Upper lobe of left lung (tissue), 6 donors: ENCODE data around the gene NUDT3. TPM values are rescaled to one million over a fixed set of nuclear protein-coding genes. Genes with fewer than 3 reads are reported as not detected.

Source experiments
- ATAC-seq, 2 donors: fragments of 200-7000 bp; cut with Tn5 transposase; one replicate each; pipeline ENCODE4 v1.9.1; 2022; ENCODE audit warnings: mild to moderate bottlenecking in 2 of 2, moderate library complexity in 2 of 2; ENCODE audit not compliant: low FRiP score in 2 of 2
- DNase-seq, 2 donors: peaks; one replicate each; pipeline ENCODE4 v3.0.0-alpha.2; 2019 to 2020
- H3K27ac ChIP-seq, 4 donors: fragments of 200-600 bp; sonication (generic); one replicate each; pipeline ENCODE4 v1.5.1; 2016 to 2019
- H3K27me3 ChIP-seq, 4 donors: fragments of 200-600 bp; sonication (generic); one replicate each; pipeline ENCODE4 v1.5.1; 2017 to 2019
- H3K36me3 ChIP-seq, 4 donors: fragments of 200-600 bp; sonication (generic); one replicate each; pipeline ENCODE4 v1.5.1; 2016 to 2019
- H3K4me1 ChIP-seq, 4 donors: fragments of 200-600 bp; sonication (generic); one replicate each; pipeline ENCODE4 v1.5.1; 2018 to 2019
- H3K4me3 ChIP-seq, 4 donors: fragments of 200-600 bp; sonication (generic); one replicate each; pipeline ENCODE4 v1.5.1; 2017 to 2019; ENCODE audit warnings: mild to moderate bottlenecking in 2 of 4, moderate library complexity in 1 of 4
- H3K9me3 ChIP-seq, 4 donors: fragments of 200-600 bp; sonication (generic); one replicate each; pipeline ENCODE4 v1.5.1; 2018 to 2019
- EP300 ChIP-seq, 4 donors: sonication (generic); formaldehyde crosslinking; IDR thresholded peaks; one replicate each; pipeline ENCODE4 v1.5.1; 2017; ENCODE audit warnings: antibody characterized with exemption in 4 of 4, control low read depth in 2 of 4
- POLR2A ChIP-seq, 4 donors: fragments of 450-650 bp; IDR thresholded peaks; one replicate each; pipeline ENCODE4 v1.5.1; 2016 to 2017; ENCODE audit warnings: antibody characterized with exemption in 4 of 4, mild to moderate bottlenecking in 2 of 4
- POLR2AphosphoS5 ChIP-seq, 2 donors: sonication (generic); formaldehyde crosslinking; IDR thresholded peaks; one replicate each; pipeline ENCODE4 v1.5.1; 2017; ENCODE audit warnings: antibody characterized with exemption in 2 of 2
- WGBS, 2 donors: methylation state at CpG; one replicate each; pipeline ENCODE4 v1.1.5; 2017 to 2018; 5-methylcytosine and 5-hydroxymethylcytosine counted together
- total RNA-seq, 6 donors: library from RNA; depleted of rRNA in 4 of 6; stranded (reverse); fragments of >200 nt in 4 of 6; gene quantifications; one replicate each; pipeline versions ENCODE4 v1.1.0 to v1.2.1, GENCODE V29; 2016 to 2021
- TF ChIP-seq, protein P1 (sequence below), 6 experiments: fragments of 450-650 bp in 4 of 6; fragments of 200-600 bp in 2 of 6; sonication (generic) in 2 of 6; IDR thresholded peaks; one replicate each; pipeline ENCODE4 v1.5.1; 2016 to 2019; ENCODE audit warnings: antibody characterized with exemption in 6 of 6
- donor health status: DM: no; HTN: no; CAD: no; lungs with moderate emphysema.
- donor health status: DM: no; HTN: yes; CAD: no; lungs with severe emphysema.

NUDT3 gene
- total RNA-seq, 6 donors from 2014 or later = 15.1 to 32.7 (median 26.0) TPM

DNA sequence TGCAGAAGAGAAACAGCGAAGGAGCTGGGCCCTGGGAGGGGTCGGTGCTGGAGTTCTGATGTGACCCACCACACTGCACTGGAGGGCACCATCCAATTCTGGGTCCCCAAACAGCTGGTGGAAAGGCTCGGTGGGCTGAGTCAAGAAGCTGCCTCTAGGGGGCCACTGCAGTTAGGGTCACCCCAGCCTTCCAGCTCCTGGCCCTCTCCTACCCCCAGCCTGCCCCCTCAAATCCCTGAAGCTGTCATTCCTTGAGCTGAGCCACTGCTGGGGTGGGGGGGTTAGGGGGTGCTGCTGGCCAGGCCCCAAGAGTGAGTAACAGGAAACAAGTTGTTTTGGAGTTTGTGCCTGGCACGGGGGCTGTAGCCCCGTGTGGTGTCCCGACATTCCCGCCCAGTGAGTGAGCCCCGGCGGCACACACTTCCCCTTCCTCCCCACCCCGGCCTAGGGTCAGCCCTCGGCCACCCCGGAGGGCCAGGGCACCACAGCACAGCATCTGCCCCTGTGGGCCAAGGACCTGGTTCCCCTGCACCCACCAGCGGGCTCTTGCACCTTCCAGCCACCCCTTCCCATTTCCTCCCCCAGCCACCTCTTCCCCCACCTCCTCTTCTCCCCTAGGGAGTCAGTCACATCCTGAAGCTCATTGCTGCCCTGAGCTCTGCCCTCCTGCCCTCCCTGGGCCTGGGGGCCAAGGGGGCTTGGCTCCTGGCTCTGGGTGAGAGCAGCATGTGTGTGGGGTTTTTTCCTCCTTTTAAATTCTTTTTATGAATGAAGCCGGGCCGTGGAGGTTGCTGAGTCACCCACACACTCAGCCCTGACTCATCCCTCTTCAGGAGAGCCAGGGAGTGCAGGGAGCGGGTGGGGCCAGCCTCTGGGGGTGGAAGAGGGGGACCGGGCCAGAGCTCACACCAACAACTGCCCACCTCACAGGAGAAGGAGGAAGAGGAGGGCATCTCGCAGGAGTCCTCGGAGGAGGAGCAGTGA is 148.3 kb downstream of the NUDT3 start:
- TF ChIP-seq POLR2AphosphoS5 (IDR thresholded peaks at IDR 0.05) = peak; percentile 14 to 33
- TF ChIP-seq EP300 (IDR thresholded peaks at IDR 0.05) = no peak
- TF ChIP-seq, protein P1, sequence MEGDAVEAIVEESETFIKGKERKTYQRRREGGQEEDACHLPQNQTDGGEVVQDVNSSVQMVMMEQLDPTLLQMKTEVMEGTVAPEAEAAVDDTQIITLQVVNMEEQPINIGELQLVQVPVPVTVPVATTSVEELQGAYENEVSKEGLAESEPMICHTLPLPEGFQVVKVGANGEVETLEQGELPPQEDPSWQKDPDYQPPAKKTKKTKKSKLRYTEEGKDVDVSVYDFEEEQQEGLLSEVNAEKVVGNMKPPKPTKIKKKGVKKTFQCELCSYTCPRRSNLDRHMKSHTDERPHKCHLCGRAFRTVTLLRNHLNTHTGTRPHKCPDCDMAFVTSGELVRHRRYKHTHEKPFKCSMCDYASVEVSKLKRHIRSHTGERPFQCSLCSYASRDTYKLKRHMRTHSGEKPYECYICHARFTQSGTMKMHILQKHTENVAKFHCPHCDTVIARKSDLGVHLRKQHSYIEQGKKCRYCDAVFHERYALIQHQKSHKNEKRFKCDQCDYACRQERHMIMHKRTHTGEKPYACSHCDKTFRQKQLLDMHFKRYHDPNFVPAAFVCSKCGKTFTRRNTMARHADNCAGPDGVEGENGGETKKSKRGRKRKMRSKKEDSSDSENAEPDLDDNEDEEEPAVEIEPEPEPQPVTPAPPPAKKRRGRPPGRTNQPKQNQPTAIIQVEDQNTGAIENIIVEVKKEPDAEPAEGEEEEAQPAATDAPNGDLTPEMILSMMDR (IDR thresholded peaks at IDR 0.05) = peak in 1 of 6 experiments; percentile 21
- no peak for TF ChIP-seq POLR2A (IDR thresholded peaks at IDR 0.05)
- ATAC-seq = peak in 1 of 2 donors; percentile 70
- peaks cover 21 to 38% (median 36%) of the 10 kb centered on the region in 4 donors for H3K4me1 ChIP-seq
- no peaks in the 10 kb centered on the region for H3K27me3 ChIP-seq
- peak overlapping the region; percentile 52 to 73 (median 67) for H3K27ac ChIP-seq
- peak overlapping the region in 1 of 4 donors; percentile 1 for H3K4me3 ChIP-seq
- DNase-seq = peak; percentile 66 to 80
- 37 to 38% methylated on average over 8 to 18 of the region's 19 CpGs for WGBS, 2 donors
- peaks cover 0 to 33% (median 5%) of the 10 kb centered on the region in 4 donors for H3K36me3 ChIP-seq
- no peaks in the 10 kb centered on the region for H3K9me3 ChIP-seq

DNA sequence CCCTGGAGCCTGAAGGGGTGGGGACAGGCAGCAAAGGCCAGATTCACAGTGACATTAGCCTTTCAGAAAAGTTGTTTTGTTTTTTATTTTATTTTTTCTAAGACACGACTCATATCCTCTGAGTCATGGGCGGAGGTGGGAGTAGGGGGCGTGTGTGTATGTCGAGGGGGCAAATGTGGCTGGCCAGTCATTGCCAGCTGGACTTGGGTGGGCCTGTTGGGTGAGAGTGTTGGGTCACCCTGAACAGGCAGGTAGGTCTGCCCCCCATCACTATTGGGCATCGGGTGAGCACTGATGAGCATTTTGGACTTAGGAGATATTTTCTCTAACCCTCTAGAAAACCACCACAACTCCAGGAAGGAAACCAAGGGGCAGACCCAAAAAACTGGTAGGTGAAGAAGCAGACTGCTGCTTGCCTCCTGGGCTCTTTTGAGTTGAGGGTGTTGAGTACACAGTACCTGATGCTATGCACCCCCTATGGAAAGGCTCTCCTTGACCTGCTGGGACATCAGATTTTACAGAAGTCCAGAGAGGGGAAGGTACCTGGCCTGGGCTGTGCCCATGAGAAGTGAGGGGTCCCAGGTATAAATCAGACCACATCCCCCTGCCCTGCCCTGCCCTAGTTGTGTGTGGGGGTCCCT is 149.2 kb downstream of the NUDT3 start:
- no peaks in the 10 kb centered on the region for H3K27me3 ChIP-seq
- ATAC-seq (no peak), DNase-seq (no peak)
- peaks cover 0 to 33% (median 5%) of the 10 kb centered on the region in 4 donors for H3K36me3 ChIP-seq
- TF ChIP-seq POLR2AphosphoS5 (IDR thresholded peaks at IDR 0.05) (no peak), EP300 (IDR thresholded peaks at IDR 0.05) (no peak), POLR2A (IDR thresholded peaks at IDR 0.05) (no peak)
- TF ChIP-seq, protein P1 (IDR thresholded peaks at IDR 0.05) = no peak
- no peak overlapping the region for H3K4me3 ChIP-seq
- peak overlapping the region in 3 of 4 donors; percentile 63 to 73 (median 71) for H3K27ac ChIP-seq
- WGBS, 2 donors = 60 to 71% methylated on average over 5 of the region's 5 CpGs
- no peaks in the 10 kb centered on the region for H3K9me3 ChIP-seq
- H3K4me1 ChIP-seq = peaks cover 22 to 41% (median 39%) of the 10 kb centered on the region in 4 donors

DNA sequence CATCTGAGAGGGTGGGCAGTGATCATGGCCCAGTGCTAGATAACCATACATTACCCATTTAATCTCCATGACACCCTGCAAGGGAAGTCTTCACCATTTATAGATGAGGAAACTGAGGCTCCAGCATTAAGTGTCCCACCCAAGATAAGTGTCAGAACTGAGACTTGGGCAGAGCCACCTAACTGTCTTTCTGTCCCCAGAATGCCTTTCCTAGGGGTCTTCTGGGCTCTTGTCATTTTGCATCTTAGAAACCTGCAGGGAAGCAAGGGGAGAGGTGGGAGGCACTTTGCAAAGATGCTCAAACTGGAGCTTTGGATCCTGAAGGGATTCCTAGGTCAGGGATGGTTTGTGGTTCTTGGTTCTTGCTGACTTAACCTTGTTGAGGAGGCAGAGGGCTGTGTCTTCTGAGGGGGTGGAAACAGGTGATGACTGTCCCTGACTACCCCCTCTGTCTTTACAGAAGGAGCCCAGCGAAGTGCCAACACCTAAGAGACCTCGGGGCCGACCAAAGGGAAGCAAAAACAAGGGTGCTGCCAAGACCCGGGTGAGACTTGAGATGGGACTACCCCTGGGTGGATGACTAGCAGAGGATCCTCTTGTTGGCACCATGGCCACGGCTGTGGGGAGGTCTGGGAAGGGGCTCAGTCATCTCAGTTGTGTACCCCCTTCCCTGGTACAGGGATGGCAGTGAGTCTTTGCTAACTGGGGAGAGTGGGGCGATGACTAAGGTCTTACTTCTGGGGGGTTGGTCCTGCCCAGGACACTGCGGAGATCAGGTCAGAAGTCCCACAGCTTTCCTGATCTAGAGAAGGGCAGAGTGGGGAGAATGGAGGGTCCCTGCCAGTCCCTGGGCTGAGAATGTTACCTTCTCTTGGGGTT is 150.0 kb downstream of the NUDT3 start:
- WGBS, 2 donors = 81 to 86% methylated on average over 7 of the region's 7 CpGs
- Histone ChIP-seq H3K4me3 (no peak overlapping the region), H3K4me1 (peaks cover 19 to 39% (median 33%) of the 10 kb centered on the region in 4 donors), H3K36me3 (peaks cover 0 to 31% (median 5%) of the 10 kb centered on the region in 4 donors), H3K27me3 (no peaks in the 10 kb centered on the region), H3K9me3 (no peaks in the 10 kb centered on the region), H3K27ac (peak overlapping the region in 1 of 4 donors; percentile 73)
- DNase-seq (no peak), ATAC-seq (no peak)
- TF ChIP-seq, protein P1 (IDR thresholded peaks at IDR 0.05) = no peak
- TF ChIP-seq POLR2A (IDR thresholded peaks at IDR 0.05) = no peak
- TF ChIP-seq POLR2AphosphoS5 (IDR thresholded peaks at IDR 0.05) = no peak
- TF ChIP-seq EP300 (IDR thresholded peaks at IDR 0.05) = no peak

DNA sequence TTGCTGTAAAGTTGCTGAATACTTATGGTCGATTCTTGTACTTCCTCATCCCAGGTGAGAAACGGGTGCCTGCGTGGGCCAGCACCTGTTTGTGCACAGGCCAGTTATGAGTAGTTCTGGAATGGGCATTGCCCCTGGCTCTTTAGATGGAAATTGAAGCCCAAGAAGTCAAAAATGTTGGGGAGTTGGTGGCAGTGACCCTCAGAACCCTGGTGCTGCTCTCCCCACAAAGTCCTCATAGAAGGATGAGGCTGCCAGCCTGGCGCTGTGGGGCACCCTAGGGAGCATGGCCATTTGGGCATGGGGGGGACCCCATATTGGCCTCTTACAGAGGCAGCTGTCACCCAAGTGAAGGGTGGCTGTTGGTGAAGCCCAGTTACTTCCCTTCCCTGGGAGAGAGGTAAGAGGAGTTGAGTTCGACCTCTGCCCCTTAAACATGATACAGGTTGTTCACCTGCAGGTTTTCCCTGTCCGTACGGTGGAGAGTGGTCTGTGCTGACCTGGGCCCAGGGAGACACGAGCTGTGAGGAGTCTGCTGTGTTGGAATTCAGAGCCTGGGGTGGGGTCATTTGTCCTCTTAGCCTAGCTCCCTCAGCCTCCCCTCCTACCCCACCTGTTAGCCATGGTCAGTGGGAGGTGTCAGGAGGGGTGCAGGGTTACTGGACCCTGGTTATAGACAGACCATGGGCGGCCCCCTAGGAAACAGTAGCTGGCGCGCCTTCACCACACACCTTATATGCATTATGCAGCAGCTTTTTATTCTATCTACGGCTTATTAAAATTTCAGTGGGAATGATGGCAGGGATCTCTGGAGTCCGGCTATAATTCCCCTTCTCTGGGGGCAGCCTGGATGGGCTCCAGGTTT is 150.9 kb downstream of the NUDT3 start:
- 93 to 94% methylated on average over 12 to 13 of the region's 13 CpGs for WGBS, 2 donors
- no peaks in the 10 kb centered on the region for H3K27me3 ChIP-seq
- no peak for TF ChIP-seq POLR2A (IDR thresholded peaks at IDR 0.05)
- no peak for TF ChIP-seq POLR2AphosphoS5 (IDR thresholded peaks at IDR 0.05)
- TF ChIP-seq, protein P1 (IDR thresholded peaks at IDR 0.05) = no peak
- TF ChIP-seq EP300 (IDR thresholded peaks at IDR 0.05) = no peak
- no peak for ATAC-seq
- H3K4me1 ChIP-seq = peaks cover 19 to 35% (median 31%) of the 10 kb centered on the region in 4 donors
- H3K36me3 ChIP-seq = peaks cover 0 to 22% (median 5%) of the 10 kb centered on the region in 4 donors
- no peak for DNase-seq
- H3K4me3 ChIP-seq = no peak overlapping the region
- no peaks in the 10 kb centered on the region for H3K9me3 ChIP-seq
- H3K27ac ChIP-seq = no peak overlapping the region
